GM18861 (cell line): Measurements from ENCODE around the gene OSBPL3.
"Not testable (repeated sequence)": the region's sequence is repeated elsewhere in the genome, so short reads cannot be mapped to it uniquely, and the experiment has no call there.

ENCODE experiments used
- ATAC-seq: cut with Tn5 transposase; IDR thresholded peaks from one replicate; pipeline ENCODE4 v1.9.1; 2021; ENCODE audit not compliant: unreplicated experiment

Gene OSBPL3

GRCh38 chr7:24801883-24802282, 178.1 kb downstream of the OSBPL3 start:
- ATAC-seq = no peak

- ATAC-seq = no peak
Measured at GRCh38 chr7:24800667-24801066, 179.3 kb downstream of the OSBPL3 start.

GRCh38 chr7:24800073-24800472, 179.9 kb downstream of the OSBPL3 start:
- no peak for ATAC-seq

GRCh38 chr7:24799506-24799905, 180.5 kb downstream of the OSBPL3 start:
- no peak for ATAC-seq

GRCh38 chr7:24798261-24798660, 181.7 kb downstream of the OSBPL3 start:
- no peak for ATAC-seq

- no peak for ATAC-seq
Measured at GRCh38 chr7:24797270-24797669, 182.7 kb downstream of the OSBPL3 start.

GRCh38 chr7:24795407-24795767, 184.6 kb downstream of the OSBPL3 start:
- ATAC-seq = no peak

- not testable (repeated sequence) for ATAC-seq
Measured at GRCh38 chr7:24794751-24795406, 185.1 kb downstream of the OSBPL3 start.

GRCh38 chr7:24793982-24794648, 185.9 kb downstream of the OSBPL3 start:
- ATAC-seq = no peak

- ATAC-seq = no peak
Measured at GRCh38 chr7:24788961-24789576, 190.9 kb downstream of the OSBPL3 start.

- no peak for ATAC-seq
Measured at GRCh38 chr7:24788075-24788474, 191.9 kb downstream of the OSBPL3 start.

- no peak for ATAC-seq
Measured at GRCh38 chr7:24786941-24787340, 193.0 kb downstream of the OSBPL3 start.

GRCh38 chr7:24786306-24786705, 193.7 kb downstream of the OSBPL3 start:
- ATAC-seq = no peak

- no peak for ATAC-seq
Measured at GRCh38 chr7:24784277-24784676, 195.7 kb downstream of the OSBPL3 start.

GRCh38 chr7:24783698-24784097, 196.3 kb downstream of the OSBPL3 start:
- no peak for ATAC-seq

- no peak for ATAC-seq
Measured at GRCh38 chr7:24781106-24781505, 198.9 kb downstream of the OSBPL3 start.

- no peak for ATAC-seq
Measured at GRCh38 chr7:24779283-24779655, 200.7 kb downstream of the OSBPL3 start.

GRCh38 chr7:24778543-24779282, 201.3 kb downstream of the OSBPL3 start:
- ATAC-seq = peak; percentile 61

- no peak for ATAC-seq
Measured at GRCh38 chr7:24777806-24778205, 202.2 kb downstream of the OSBPL3 start.

- ATAC-seq = no peak
Measured at GRCh38 chr7:24773646-24774045, 206.3 kb downstream of the OSBPL3 start.

GRCh38 chr7:24769851-24770250, 210.1 kb downstream of the OSBPL3 start:
- no peak for ATAC-seq
